ENCODE data around the gene PCDHGA2. TPM values are rescaled to one million over a fixed set of nuclear protein-coding genes. Genes with fewer than 3 reads are reported as not detected.

The PCDHGA2 gene
- total RNA-seq, 1 experiment from 2014 or later: 0.96 TPM

DNA sequence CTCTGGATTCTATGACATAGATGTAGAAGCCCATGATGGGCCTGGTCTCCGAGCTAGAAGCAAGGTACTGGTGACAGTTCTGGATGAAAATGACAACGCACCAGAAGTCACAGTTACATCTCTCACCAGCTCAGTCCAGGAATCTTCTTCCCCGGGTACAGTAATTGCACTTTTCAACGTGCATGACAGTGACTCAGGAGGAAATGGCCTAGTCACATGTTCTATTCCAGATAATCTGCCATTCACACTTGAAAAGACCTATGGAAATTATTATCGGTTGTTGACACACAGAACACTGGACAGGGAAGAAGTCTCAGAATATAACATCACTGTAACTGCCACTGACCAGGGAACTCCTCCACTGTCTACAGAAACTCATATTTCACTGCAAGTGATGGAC, 17.6 kb downstream of the PCDHGA2 start:
- peaks cover 8% of the 10 kb centered on the region for H3K4me1 Mint-ChIP-seq
- ChIA-PET POLR2A (no interaction called here), CTCF (interaction anchor here (0.9 to 1.7 kb wide), 7 partner anchors 32 to 208 kb away, joined by 3 to 11 read pairs (median 5); partner anchors contain the start of genes PCDHB15, PCDHGA10, PCDHGB4 and TAF7)
- peaks cover 56% of the 10 kb centered on the region for H3K9me3 Mint-ChIP-seq
- DNase-seq (ENCODE audit: low spot score) (no peak), ATAC-seq (no peak)
- peaks cover 13% of the 10 kb centered on the region for H3K27me3 Mint-ChIP-seq (ENCODE audit: low read depth)
- H3K27ac Mint-ChIP-seq: no peak overlapping the region
- H3K4me3 Mint-ChIP-seq: no peak overlapping the region
- peaks cover 60% of the 10 kb centered on the region for H3K36me3 Mint-ChIP-seq
- TF ChIP-seq SP1 (CRISPR knock-in tag; conservative IDR thresholded peaks at IDR 0.05): no peak

DNA sequence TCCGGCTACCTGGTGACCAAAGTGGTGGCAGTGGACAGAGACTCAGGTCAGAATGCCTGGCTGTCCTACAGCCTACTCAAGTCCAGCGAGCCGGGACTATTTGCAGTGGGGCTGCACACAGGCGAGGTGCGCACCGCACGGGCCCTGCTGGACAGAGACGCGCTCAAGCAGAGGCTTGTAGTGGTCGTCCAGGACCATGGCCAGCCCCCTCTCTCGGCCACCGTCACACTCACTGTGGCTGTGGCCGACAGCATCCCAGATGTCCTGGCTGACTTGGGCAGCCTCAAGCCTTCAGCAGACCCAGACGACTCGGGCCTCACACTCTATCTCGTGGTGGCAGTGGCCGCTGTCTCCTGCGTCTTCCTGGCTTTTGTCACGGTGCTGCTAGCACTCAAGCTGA, 18.4 kb downstream of the PCDHGA2 start:
- TF ChIP-seq, protein P1, sequence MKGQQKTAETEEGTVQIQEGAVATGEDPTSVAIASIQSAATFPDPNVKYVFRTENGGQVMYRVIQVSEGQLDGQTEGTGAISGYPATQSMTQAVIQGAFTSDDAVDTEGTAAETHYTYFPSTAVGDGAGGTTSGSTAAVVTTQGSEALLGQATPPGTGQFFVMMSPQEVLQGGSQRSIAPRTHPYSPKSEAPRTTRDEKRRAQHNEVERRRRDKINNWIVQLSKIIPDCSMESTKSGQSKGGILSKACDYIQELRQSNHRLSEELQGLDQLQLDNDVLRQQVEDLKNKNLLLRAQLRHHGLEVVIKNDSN (CRISPR knock-in tag; IDR thresholded peaks at IDR 0.05): no peak
- TF ChIP-seq TCF7 (CRISPR knock-in tag; IDR thresholded peaks at IDR 0.05; ENCODE audit: low read depth) (no peak), TP53 (CRISPR knock-in tag; IDR thresholded peaks at IDR 0.05) (no peak), ZBTB21 (CRISPR knock-in tag; IDR thresholded peaks at IDR 0.05; ENCODE audit: borderline replicate concordance) (no peak), SMAD3 (CRISPR knock-in tag; IDR thresholded peaks at IDR 0.05; ENCODE audit: borderline replicate concordance) (no peak)
- TF ChIP-seq, protein P2, sequence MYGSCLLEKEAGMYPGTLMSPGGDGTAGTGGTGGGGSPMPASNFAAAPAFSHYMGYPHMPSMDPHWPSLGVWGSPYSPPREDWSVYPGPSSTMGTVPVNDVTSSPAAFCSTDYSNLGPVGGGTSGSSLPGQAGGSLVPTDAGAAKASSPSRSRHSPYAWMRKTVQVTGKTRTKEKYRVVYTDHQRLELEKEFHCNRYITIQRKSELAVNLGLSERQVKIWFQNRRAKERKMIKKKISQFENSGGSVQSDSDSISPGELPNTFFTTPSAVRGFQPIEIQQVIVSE (CRISPR knock-in tag; IDR thresholded peaks at IDR 0.05; ENCODE audit: borderline replicate concordance): no peak
- TF ChIP-seq, protein P3, sequence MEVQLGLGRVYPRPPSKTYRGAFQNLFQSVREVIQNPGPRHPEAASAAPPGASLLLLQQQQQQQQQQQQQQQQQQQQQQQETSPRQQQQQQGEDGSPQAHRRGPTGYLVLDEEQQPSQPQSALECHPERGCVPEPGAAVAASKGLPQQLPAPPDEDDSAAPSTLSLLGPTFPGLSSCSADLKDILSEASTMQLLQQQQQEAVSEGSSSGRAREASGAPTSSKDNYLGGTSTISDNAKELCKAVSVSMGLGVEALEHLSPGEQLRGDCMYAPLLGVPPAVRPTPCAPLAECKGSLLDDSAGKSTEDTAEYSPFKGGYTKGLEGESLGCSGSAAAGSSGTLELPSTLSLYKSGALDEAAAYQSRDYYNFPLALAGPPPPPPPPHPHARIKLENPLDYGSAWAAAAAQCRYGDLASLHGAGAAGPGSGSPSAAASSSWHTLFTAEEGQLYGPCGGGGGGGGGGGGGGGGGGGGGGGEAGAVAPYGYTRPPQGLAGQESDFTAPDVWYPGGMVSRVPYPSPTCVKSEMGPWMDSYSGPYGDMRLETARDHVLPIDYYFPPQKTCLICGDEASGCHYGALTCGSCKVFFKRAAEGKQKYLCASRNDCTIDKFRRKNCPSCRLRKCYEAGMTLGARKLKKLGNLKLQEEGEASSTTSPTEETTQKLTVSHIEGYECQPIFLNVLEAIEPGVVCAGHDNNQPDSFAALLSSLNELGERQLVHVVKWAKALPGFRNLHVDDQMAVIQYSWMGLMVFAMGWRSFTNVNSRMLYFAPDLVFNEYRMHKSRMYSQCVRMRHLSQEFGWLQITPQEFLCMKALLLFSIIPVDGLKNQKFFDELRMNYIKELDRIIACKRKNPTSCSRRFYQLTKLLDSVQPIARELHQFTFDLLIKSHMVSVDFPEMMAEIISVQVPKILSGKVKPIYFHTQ (CRISPR knock-in tag; IDR thresholded peaks at IDR 0.05): no peak
- TF ChIP-seq, protein P4, sequence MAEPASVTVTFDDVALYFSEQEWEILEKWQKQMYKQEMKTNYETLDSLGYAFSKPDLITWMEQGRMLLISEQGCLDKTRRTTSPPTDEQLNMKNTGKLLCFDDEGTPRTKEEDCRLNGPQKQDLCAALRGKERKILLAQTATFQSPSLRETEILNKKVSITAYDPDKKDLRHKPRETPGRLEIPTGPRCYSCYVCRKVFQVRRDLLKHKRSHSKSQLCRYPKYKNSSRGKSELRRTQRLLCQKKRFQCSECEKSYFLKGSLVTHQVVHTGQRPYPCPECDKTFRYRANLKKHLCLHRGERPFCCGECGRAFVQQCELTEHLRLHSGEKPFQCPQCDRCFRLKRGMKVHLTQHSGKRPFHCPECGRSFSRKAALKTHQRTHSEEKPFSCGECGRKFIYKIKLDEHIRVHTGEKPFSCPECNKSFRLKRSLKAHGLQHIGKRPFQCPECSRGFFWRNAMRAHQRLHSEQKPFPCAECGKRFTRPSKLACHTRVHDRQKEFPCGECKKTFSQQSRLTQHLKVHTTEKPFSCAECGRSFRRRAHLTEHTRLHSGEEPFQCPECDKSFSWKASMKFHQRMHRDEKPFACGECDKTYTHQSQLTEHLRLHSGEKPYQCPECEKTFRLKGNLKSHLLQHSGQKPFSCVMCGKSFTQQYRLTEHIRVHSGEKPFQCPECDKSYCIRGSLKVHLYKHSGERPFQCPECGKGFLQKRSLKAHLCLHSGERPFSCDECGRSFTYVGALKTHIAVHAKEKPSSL (CRISPR knock-in tag; conservative IDR thresholded peaks at IDR 0.05): no peak
- H3K4me1 Mint-ChIP-seq: peaks cover 8% of the 10 kb centered on the region
- no peak overlapping the region for H3K27ac Mint-ChIP-seq
- DNase-seq (ENCODE audit: low spot score) (no peak), ATAC-seq (no peak)
- H3K9me3 Mint-ChIP-seq: peaks cover 57% of the 10 kb centered on the region
- ChIA-PET CTCF (interaction anchor here (1.0 to 1.3 kb wide), 2 partner anchors 201 to 235 kb away, joined by 3 read pairs; partner anchors contain the start of gene PCDHB4), POLR2A (no interaction called here)
- no peak overlapping the region for H3K4me3 Mint-ChIP-seq
- H3K36me3 Mint-ChIP-seq: peaks cover 62% of the 10 kb centered on the region
- H3K27me3 Mint-ChIP-seq (ENCODE audit: low read depth): peaks cover 19% of the 10 kb centered on the region

DNA sequence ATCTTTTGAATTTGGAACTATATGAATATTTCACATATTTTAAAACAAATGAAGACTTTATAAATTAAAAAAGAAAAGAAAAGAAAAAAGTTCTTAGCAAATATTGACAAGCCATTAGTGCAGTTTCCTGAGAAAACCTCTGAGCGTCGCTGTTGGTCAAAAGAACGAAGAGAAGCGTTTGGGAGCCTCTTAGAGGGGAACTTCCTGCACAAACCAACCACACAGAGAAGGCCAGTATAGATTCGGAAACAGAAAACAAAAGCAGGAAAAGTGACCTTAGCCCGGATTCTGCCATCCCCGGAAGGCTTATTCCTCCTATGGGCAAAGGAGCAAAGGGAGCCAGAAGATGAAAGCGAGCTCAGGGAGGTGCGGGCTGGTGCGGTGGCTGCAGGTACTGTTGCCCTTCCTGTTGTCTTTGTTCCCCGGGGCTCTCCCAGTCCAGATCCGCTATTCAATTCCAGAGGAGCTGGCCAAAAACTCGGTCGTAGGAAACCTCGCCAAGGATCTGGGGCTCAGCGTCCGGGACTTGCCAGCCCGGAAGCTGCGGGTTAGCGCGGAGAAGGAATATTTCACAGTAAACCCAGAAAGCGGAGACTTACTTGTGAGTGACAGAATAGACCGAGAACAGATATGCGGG, 21.3 kb downstream of the PCDHGA2 start, which contains the start of gene PCDHGB2:
PCDHGB2 (plus strand) TSS at position 205 of the 637 bp plus-strand sequence; CDS start at position 347, 142 bp downstream.
- Mint-ChIP-seq H3K27ac (peak within 1 kb of the TSS; percentile 96), H3K4me1 (peaks cover 27% of the 10 kb centered on the region), H3K36me3 (peaks cover 68% of the 10 kb centered on the region), H3K4me3 (peak within 1 kb of the TSS; percentile 60), H3K9me3 (peaks cover 62% of the 10 kb centered on the region), H3K27me3 (ENCODE audit: low read depth) (peaks cover 22% of the 10 kb centered on the region; the same call in 1 of the 2 replicates)
- ChIA-PET POLR2A (no interaction called here), CTCF (interaction anchor here (0.6 to 1.6 kb wide), 27 partner anchors 9 to 207 kb away, joined by 3 to 16 read pairs (median 5); partner anchors contain the start of genes PCDHB10, PCDHB14, PCDHB15 and PCDHB16)
- peak; percentile 83 for ATAC-seq
- DNase-seq (ENCODE audit: low spot score): peak; percentile 46
- TF ChIP-seq, protein P4 (CRISPR knock-in tag; conservative IDR thresholded peaks at IDR 0.05): no peak
- TF ChIP-seq, protein P5, sequence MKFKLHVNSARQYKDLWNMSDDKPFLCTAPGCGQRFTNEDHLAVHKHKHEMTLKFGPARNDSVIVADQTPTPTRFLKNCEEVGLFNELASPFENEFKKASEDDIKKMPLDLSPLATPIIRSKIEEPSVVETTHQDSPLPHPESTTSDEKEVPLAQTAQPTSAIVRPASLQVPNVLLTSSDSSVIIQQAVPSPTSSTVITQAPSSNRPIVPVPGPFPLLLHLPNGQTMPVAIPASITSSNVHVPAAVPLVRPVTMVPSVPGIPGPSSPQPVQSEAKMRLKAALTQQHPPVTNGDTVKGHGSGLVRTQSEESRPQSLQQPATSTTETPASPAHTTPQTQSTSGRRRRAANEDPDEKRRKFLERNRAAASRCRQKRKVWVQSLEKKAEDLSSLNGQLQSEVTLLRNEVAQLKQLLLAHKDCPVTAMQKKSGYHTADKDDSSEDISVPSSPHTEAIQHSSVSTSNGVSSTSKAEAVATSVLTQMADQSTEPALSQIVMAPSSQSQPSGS (CRISPR knock-in tag; IDR thresholded peaks at IDR 0.05; ENCODE audit: borderline replicate concordance, low read depth): no peak
- TF ChIP-seq, protein P6, sequence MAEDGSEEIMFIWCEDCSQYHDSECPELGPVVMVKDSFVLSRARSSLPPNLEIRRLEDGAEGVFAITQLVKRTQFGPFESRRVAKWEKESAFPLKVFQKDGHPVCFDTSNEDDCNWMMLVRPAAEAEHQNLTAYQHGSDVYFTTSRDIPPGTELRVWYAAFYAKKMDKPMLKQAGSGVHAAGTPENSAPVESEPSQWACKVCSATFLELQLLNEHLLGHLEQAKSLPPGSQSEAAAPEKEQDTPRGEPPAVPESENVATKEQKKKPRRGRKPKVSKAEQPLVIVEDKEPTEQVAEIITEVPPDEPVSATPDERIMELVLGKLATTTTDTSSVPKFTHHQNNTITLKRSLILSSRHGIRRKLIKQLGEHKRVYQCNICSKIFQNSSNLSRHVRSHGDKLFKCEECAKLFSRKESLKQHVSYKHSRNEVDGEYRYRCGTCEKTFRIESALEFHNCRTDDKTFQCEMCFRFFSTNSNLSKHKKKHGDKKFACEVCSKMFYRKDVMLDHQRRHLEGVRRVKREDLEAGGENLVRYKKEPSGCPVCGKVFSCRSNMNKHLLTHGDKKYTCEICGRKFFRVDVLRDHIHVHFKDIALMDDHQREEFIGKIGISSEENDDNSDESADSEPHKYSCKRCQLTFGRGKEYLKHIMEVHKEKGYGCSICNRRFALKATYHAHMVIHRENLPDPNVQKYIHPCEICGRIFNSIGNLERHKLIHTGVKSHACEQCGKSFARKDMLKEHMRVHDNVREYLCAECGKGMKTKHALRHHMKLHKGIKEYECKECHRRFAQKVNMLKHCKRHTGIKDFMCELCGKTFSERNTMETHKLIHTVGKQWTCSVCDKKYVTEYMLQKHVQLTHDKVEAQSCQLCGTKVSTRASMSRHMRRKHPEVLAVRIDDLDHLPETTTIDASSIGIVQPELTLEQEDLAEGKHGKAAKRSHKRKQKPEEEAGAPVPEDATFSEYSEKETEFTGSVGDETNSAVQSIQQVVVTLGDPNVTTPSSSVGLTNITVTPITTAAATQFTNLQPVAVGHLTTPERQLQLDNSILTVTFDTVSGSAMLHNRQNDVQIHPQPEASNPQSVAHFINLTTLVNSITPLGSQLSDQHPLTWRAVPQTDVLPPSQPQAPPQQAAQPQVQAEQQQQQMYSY (CRISPR knock-in tag; IDR thresholded peaks at IDR 0.05): peak; percentile 47; the same call in 1 of the 2 replicates
- no peak for TF ChIP-seq GABPB1 (CRISPR knock-in tag; IDR thresholded peaks at IDR 0.05)
- TF ChIP-seq FOXK1 (CRISPR knock-in tag; IDR thresholded peaks at IDR 0.05): no peak
- no peak for TF ChIP-seq TEAD4 (CRISPR knock-in tag; IDR thresholded peaks at IDR 0.05)

Measured in WTC11 (cell line).